GM19397 (cell line): ENCODE data around the gene PWWP2A.
"Not testable (repeated sequence)": the region's sequence is repeated elsewhere in the genome, so short reads cannot be mapped to it uniquely, and the experiment has no call there.

Experiments
- ATAC-seq: cut with Tn5 transposase; IDR thresholded peaks from one replicate; pipeline ENCODE4 v1.9.1; 2021; ENCODE audit warnings: mild to moderate bottlenecking, moderate library complexity; ENCODE audit not compliant: unreplicated experiment

Gene PWWP2A

DNA sequence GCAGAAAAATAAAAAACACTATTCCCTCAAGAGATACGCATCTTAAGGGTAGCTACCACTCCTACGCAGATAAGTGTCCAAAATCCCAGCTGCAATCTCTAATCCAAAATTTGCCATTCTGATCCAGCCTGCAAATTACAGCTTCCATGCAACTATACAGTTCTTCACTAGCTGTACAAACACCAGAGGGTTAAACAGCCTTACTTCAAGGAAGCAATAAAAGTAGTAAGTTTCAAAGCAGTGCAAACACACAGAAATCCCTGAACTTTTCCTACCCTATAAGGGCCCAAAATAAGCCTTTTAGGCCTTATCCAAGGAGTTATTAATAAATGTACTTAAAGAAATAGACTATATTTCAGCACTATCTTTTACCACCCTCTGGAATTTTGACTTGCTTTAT, 39.5 kb downstream of the PWWP2A start:
- ATAC-seq, result no peak

DNA sequence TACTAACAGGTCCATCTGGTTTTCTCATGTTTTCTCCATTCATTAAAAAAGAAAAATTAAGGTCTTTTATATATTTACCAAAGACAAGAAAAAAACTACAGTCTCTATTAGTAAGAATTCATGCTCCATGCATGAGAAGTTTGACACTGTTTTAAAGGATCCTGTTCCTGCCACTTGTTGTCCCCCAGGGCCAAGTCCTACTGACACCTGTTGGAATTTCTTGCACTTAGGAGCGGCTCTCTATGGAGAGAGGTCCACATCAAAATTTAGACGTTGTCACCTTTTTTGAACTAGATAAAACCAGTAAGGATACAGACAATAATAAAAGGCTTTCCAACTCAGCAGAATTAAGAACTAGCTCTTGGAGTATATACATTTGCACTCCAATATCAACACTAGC, 42.3 kb downstream of the PWWP2A start:
- ATAC-seq, result no peak

GRCh38 chr5:160075073-160075472, 44.2 kb downstream of the PWWP2A start:
- no peak for ATAC-seq

- ATAC-seq, result no peak
Measured at GRCh38 chr5:160071916-160072315, 47.3 kb downstream of the PWWP2A start.

GRCh38 chr5:160071516-160071915, 47.7 kb downstream of the PWWP2A start:
- ATAC-seq, result no peak

- not testable (repeated sequence) for ATAC-seq
Measured at GRCh38 chr5:160069120-160069519, 50.1 kb downstream of the PWWP2A start.

GRCh38 chr5:160064995-160065614, 54.1 kb downstream of the PWWP2A start:
- no peak for ATAC-seq

DNA sequence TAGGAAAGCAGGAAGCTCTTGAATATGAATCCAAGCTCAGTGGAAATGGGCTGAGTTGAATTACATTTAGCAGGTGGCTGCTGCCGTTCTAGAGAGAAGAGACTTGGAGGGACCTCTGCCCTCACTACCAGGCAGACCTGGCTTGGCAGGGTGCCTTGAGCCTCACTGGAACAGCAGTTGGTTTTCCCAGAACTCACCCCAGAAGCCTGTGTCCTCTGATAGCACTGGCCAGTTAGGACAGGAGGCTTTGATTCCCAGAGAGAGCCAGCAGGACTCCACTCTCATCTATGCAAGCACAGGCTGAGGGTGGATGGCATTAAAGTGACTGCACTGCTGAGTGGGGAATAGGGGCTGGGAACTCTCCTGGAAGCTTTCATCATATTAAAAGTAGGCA, 54.8 kb downstream of the PWWP2A start:
- no peak for ATAC-seq

DNA sequence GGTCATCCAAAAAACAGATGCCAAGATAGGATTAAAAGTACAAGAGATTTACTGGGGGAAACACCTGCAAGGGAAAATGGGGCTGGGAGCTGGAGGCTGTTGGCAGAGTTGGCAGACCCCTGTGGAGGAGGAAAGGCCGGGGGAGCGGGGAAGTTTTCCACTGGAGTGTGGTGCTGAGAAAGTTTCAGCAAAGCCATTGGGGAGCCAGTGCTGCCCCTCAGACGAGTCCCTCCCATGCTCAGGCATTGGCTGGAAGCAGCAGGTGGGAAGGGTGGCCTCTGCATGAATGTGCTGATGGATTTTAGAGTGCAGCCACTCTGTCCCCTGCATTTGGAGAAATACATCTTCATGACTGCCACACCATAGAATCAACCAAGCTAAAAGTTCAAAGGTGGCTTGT, 57.5 kb downstream of the PWWP2A start:
- no peak for ATAC-seq

DNA sequence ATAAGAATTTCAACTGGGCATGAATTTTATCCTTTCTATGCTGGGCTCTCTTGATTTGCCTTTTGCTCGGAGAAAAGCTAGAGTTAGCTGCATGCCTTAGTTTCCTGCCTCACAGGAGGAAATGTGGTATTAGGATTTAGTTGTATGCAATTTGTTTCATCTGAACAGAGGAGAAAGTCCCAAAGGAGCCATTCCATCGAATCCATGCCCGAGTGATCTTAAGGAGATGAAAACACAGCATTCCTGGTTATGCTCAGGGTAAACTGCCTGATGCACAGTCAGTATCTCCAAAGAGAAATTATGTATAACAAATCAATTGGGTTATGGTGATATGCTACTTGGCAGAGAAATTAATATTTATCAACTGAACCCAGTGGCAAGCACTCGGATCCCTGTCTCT, 59.2 kb downstream of the PWWP2A start:
- ATAC-seq, result no peak

DNA sequence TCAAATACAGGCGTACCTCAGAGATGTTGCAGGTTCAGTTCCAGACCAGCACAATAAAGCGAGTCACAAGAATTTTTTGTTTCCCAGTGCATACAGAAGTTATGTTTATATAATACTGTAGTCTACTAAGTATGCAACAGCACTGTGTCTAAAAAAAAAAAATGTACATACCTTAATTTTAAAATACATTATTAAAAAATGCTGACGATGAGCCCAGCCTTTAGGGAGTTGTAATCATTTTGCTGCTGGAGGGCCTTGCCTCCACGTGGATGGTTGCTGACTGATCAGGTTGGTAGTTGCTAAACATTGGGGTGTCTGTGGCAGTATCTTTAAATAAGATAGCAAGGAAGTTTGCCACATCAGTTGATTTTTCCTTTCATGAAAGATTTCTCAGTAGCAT, 62.0 kb downstream of the PWWP2A start:
- ATAC-seq, result no peak

GRCh38 chr5:160054831-160055230, 64.4 kb downstream of the PWWP2A start:
- no peak for ATAC-seq

DNA sequence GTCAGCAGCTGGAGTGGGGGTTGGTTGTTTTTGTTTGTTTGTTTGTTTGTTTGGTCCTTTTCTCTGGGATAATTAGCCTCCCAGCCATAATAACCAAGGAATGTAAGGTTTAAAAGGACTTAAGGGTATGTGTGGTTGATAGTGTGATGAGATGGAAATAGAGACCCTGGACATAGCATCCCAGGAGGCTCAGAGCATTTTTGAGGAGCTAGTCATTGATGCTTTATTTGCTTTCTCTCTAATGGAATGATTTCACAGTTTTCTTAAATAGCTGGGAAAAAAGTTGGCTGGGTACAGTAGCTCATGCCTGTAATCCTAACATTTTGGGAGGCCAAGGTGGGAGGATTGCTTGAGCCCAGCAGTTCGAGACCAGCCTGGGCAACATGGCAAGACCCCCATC, 65.2 kb downstream of the PWWP2A start:
- ATAC-seq, result no peak

- no peak for ATAC-seq
Measured at GRCh38 chr5:160049099-160049498, 70.2 kb downstream of the PWWP2A start.

- no peak for ATAC-seq
Measured at GRCh38 chr5:160048131-160048530, 71.1 kb downstream of the PWWP2A start.

GRCh38 chr5:160047423-160047822, 71.8 kb downstream of the PWWP2A start:
- no peak for ATAC-seq

DNA sequence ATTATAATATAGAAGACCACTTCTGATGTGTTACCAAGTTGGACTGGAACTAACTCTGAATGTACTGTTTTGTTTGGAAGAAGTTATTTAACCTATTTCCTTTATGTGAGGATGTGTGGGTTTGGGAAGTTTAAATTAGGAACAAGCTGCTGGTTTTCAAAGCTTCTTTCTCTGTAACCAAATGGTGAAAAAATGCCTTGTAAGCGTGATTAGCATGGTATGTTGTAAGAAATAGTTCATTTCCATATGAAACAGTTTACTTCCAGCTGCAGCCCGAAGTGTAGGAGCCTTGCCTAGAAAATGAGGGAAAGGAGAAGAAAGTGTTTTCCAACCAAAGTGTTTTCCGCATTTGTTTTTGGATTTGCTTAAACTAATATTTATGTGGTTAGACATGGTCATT, 74.3 kb downstream of the PWWP2A start:
- ATAC-seq, result no peak

GRCh38 chr5:160044391-160044804, 74.9 kb downstream of the PWWP2A start:
- ATAC-seq, result no peak

GRCh38 chr5:160042671-160043070, 76.6 kb downstream of the PWWP2A start:
- ATAC-seq, result no peak
